ENCODE measurements around the gene NANP. TPM values are rescaled to one million over a fixed set of nuclear protein-coding genes. Genes with fewer than 3 reads are reported as not detected.

NANP gene
- total RNA-seq, result 9.8 and 12.6 TPM in 2 replicates

GRCh38 chr20:25623736-25624499 is at the start of gene NANP:
TSS of gene NANP (minus strand) at chr20:25624014. CDS start at chr20:25623948, 66 bp downstream.

GRCh38 chr20:25584905-25585704 is 38.7 kb downstream of the NANP start, which contains the start of gene NINL:
TSS of gene NINL (minus strand) at chr20:25585531. CDS start at chr20:25526587, 58,944 bp downstream.

Other genes starting within 250 kb of the NANP start
- 39.2 and 43.0 TPM in 2 replicates for gene ABHD12, start 233.2 kb downstream of the NANP start, total RNA-seq
- gene GINS1, start 216.3 kb downstream of the NANP start, total RNA-seq, result 1.5 and 5.4 TPM in 2 replicates
- 9.5 and 10.5 TPM in 2 replicates for gene NINL, start 38.5 kb downstream of the NANP start, total RNA-seq
- 17.8 and 23.9 TPM in 2 replicates for gene ZNF337, start 72.8 kb upstream of the NANP start, total RNA-seq